Vein endothelial cell (primary cell): Measurements from ENCODE around the gene HYAL3. TPM values are rescaled to one million over a fixed set of nuclear protein-coding genes. Genes with fewer than 3 reads are reported as not detected.

ENCODE experiments used
- total RNA-seq: library from RNA; depleted of rRNA; stranded (reverse); fragments of >200 nt; gene quantifications from 2 replicates; pipeline ENCODE4 v1.2.3, GENCODE V29; 2012

The HYAL3 gene
- 11.0 and 11.8 TPM in 2 replicates for total RNA-seq

GRCh38 chr3:50298836-50299637 lies at the start of gene HYAL3, which contains the start of gene NAA80:
TSS of gene HYAL3 (minus strand) at chr3:50299405. CDS start at chr3:50295602, 3,803 bp downstream.
TSS of gene NAA80 (minus strand) at chr3:50299405. CDS start at chr3:50297463, 1,942 bp downstream.

GRCh38 chr3:50345586-50346234 lies 46.5 kb upstream of the HYAL3 start, which contains the start of gene ZMYND10:
TSS of gene ZMYND10 (minus strand) at chr3:50345732. CDS start at chr3:50345579, 153 bp downstream.

GRCh38 chr3:50340448-50341329 lies 41.5 kb upstream of the HYAL3 start, which contains the start of gene RASSF1:
TSS of gene RASSF1 (minus strand) at chr3:50340836. CDS start at chr3:50340805, 31 bp downstream.

GRCh38 chr3:50327943-50328691 lies 28.9 kb upstream of the HYAL3 start, which contains the start of gene TUSC2:
TSS of gene TUSC2 (minus strand) at chr3:50328223. CDS start at chr3:50328099, 124 bp downstream.

GRCh38 chr3:50322386-50323091 lies 23.3 kb upstream of the HYAL3 start, which contains the start of gene HYAL2:
TSS of gene HYAL2 (minus strand) at chr3:50322745. CDS start at chr3:50320489, 2,256 bp downstream.

GRCh38 chr3:50303013-50303815 lies 4.0 kb upstream of the HYAL3 start, which contains the start of gene HYAL1:
TSS of gene HYAL1 (minus strand) at chr3:50303574. CDS start at chr3:50302956, 618 bp downstream.

GRCh38 chr3:50292159-50293078 lies 6.8 kb downstream of the HYAL3 start, which contains the start of gene IFRD2:
TSS of gene IFRD2 (minus strand) at chr3:50292429. CDS start at chr3:50292274, 155 bp downstream.

GRCh38 chr3:50278880-50279224 lies 20.4 kb downstream of the HYAL3 start, which contains the start of gene LSMEM2:
TSS of gene LSMEM2 (plus strand) at chr3:50279087. CDS start at chr3:50279114, 27 bp downstream.

GRCh38 chr3:50268703-50269451 lies 30.3 kb downstream of the HYAL3 start, which contains the start of gene SEMA3B:
TSS of gene SEMA3B (plus strand) at chr3:50269147. CDS start at chr3:50269241, 94 bp downstream.

Other genes starting within 250 kb of the HYAL3 start
- 151 and 189 TPM in 2 replicates for gene RBM5, start 210.5 kb downstream of the HYAL3 start, total RNA-seq
- gene SEMA3F, start 144.1 kb downstream of the HYAL3 start, total RNA-seq: 38.3 and 76.8 TPM in 2 replicates
- gene GNAT1, start 107.8 kb downstream of the HYAL3 start, total RNA-seq: not detected in 2 replicates
- not detected in 2 replicates for gene SLC38A3, start 94.1 kb downstream of the HYAL3 start, total RNA-seq
- 732 and 810 TPM in 2 replicates for gene GNAI2, start 63.2 kb downstream of the HYAL3 start, total RNA-seq
- gene SEMA3B, start 30.3 kb downstream of the HYAL3 start, total RNA-seq: 0.65 and 1.1 TPM in 2 replicates
- not detected in 2 replicates for gene LSMEM2, start 20.3 kb downstream of the HYAL3 start, total RNA-seq
- 127 TPM in 2 replicates for gene IFRD2, start 7.0 kb downstream of the HYAL3 start, total RNA-seq
- 10.8 and 11.1 TPM in 2 replicates for gene NAA80, start within 50 bp of the HYAL3 start, total RNA-seq
- 2.8 and 3.9 TPM in 2 replicates for gene HYAL1, start 4.2 kb upstream of the HYAL3 start, total RNA-seq
- 582 and 661 TPM in 2 replicates for gene HYAL2, start 23.3 kb upstream of the HYAL3 start, total RNA-seq
- 37.2 and 46.3 TPM in 2 replicates for gene TUSC2, start 28.8 kb upstream of the HYAL3 start, total RNA-seq
- gene RASSF1, start 41.4 kb upstream of the HYAL3 start, total RNA-seq: 12.7 and 15.1 TPM in 2 replicates
- 0.19 TPM in 1 of 2 replicates, not detected in the other for gene ZMYND10, start 46.3 kb upstream of the HYAL3 start, total RNA-seq
- gene NPRL2, start 51.4 kb upstream of the HYAL3 start, total RNA-seq: 16.6 and 21.9 TPM in 2 replicates
- 11.1 and 12.4 TPM in 2 replicates for gene CYB561D2, start 51.5 kb upstream of the HYAL3 start, total RNA-seq
- gene TMEM115, start 60.1 kb upstream of the HYAL3 start, total RNA-seq: 63.0 and 73.2 TPM in 2 replicates
- gene CACNA2D2, start 204.2 kb upstream of the HYAL3 start, total RNA-seq: under 0.01 TPM in 1 of 2 replicates, not detected in the other